H7 (cell line): ENCODE measurements around the gene HYAL1. TPM values are rescaled to one million over a fixed set of nuclear protein-coding genes. Genes with fewer than 3 reads are reported as not detected.

ENCODE experiments used
- DNase-seq: peaks from one replicate; pipeline ENCODE4 v3.0.0; 2012
- H3K27me3 ChIP-seq: 2 replicates; pipeline ENCODE4 v1.6.0; 2011; ENCODE audit warnings: mild to moderate bottlenecking, low read length; ENCODE audit not compliant: control insufficient read depth, insufficient read depth
- H3K36me3 ChIP-seq: replicated peaks from 2 replicates; pipeline ENCODE4 v1.5.1; 2011; ENCODE audit warnings: low read length; ENCODE audit not compliant: control insufficient read depth, insufficient read depth
- H3K4me3 ChIP-seq: 2 replicates; pipeline ENCODE4 v1.5.1; 2011; ENCODE audit warnings: low read depth, mild to moderate bottlenecking, control low read depth, low read length, moderate library complexity; ENCODE audit not compliant: insufficient read depth
- total RNA-seq: library from RNA; depleted of rRNA; stranded (reverse); fragments of >200 nt; shearing (Covaris generic); gene quantifications from 2 replicates; pipeline ENCODE4 v1.2.3, GENCODE V29; 2014

Gene HYAL1
- total RNA-seq, 1 experiment from 2014 or later = 5.4 TPM

DNA sequence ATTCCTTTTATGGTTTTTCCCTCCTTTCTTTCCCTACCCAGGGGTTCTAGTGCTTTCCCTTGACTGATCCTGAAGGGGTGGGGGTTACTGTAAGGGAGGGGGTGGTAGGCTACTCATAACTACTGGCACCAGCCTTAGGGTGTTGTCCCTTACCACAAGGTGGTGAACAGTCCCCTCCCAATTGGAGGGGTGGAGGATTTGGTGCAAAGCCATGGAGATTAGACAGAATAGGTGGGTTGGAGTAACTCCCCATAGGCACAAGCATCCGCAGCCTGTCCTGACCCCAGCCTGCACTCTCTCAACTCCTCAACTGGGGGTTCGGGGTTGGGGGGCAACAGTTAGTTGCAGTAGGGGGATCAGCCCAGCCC, 21.7 kb upstream of the HYAL1 start:
- no peaks in the 10 kb centered on the region for H3K27me3 ChIP-seq
- H3K36me3 ChIP-seq = peaks cover 8% of the 10 kb centered on the region
- no peak overlapping the region for H3K4me3 ChIP-seq
- DNase-seq = no peak

GRCh38 chr3:50324351-50325112, 21.2 kb upstream of the HYAL1 start:
- peak; percentile 92 for DNase-seq

DNA sequence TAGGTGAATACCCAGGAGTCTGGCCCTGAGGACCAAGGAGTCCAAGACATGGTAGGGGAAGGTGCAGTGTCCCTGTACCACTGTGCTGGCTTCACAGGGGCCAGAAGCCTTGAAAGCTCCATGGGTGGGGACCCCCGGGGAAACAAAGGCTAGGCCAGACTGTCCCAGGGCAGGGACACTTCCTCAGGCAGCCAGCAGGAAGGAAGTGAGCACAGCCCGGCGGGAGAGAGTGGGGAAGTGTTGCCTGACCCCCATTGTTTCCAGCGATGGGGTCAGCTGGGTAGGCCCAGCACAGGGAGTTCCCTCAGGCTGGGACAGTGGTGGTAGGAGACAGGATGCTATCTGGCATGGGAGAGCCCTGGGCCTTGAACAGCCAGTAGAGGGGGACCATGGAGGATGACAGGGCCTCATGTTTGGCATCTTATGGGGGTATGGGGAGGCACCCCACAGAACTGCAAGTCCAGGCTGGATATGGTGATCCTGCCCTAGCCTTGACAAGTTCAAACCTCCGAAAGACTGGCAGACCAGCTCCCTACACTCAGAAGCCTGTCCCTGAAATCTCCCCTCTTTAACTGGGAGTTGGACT, 20.3 kb upstream of the HYAL1 start:
- no peaks in the 10 kb centered on the region for H3K27me3 ChIP-seq
- DNase-seq = no peak
- H3K36me3 ChIP-seq = peaks cover 15% of the 10 kb centered on the region
- H3K4me3 ChIP-seq = no peak overlapping the region

More at GRCh38 chr3:50324351-50325112, 21.2 kb upstream of the HYAL1 start:
- H3K36me3 ChIP-seq = peaks cover 8% of the 10 kb centered on the region
- H3K4me3 ChIP-seq = no peak overlapping the region
- H3K27me3 ChIP-seq = no peaks in the 10 kb centered on the region

GRCh38 chr3:50323092-50323600, 19.8 kb upstream of the HYAL1 start:
- Histone ChIP-seq H3K36me3 (peaks cover 20% of the 10 kb centered on the region), H3K4me3 (no peak overlapping the region), H3K27me3 (no peaks in the 10 kb centered on the region)
- no peak for DNase-seq

DNA sequence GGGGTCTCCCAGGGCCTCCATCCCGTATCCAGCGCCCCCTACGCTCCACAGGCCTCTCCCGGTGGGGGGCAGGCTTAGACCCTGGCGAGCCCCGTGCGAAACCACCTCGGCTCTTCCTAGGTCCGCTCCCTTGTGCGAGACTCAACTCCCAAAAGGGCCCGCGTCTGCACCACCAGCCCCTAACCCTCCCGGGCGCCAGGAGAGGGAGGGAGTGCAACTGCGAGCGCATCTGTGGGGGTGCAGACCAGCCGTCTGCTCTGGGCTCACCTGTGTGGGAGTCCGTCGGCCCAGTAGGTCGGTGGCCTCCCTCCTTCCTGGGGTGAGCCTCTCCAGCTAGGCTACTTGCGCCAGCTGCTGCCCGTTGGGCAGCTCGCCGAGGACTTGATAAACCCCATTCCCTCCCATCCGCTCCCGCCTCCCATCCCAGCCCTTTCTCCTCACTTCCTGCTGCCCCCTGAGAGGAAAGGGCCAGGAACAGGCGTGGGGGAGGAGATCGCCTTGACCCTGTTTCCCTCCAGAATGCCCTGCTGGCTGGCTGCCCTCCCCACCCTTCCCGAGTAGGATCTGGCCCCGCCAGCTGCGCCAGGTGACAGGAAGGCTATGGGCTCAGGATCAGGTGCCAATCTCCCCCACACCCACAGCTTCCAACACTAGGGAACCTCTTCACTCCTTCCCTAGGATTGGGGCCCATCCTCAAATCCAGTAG, 19.2 kb upstream of the HYAL1 start, which contains the start of gene HYAL2:
TSS of gene HYAL2 (minus strand) at position 360 of the 706 bp plus-strand sequence. CDS start 2,256 bp downstream, outside the sequence.
- Histone ChIP-seq H3K27me3 (no peaks in the 10 kb centered on the region), H3K36me3 (peaks cover 26% of the 10 kb centered on the region), H3K4me3 (peak within 1 kb of the TSS; percentile 62)
- peak; percentile 85 for DNase-seq

GRCh38 chr3:50322115-50322385, 18.7 kb upstream of the HYAL1 start:
- no peak for DNase-seq
- Histone ChIP-seq H3K4me3 (peak overlapping the region; percentile 62), H3K27me3 (no peaks in the 10 kb centered on the region), H3K36me3 (peaks cover 31% of the 10 kb centered on the region)

DNA sequence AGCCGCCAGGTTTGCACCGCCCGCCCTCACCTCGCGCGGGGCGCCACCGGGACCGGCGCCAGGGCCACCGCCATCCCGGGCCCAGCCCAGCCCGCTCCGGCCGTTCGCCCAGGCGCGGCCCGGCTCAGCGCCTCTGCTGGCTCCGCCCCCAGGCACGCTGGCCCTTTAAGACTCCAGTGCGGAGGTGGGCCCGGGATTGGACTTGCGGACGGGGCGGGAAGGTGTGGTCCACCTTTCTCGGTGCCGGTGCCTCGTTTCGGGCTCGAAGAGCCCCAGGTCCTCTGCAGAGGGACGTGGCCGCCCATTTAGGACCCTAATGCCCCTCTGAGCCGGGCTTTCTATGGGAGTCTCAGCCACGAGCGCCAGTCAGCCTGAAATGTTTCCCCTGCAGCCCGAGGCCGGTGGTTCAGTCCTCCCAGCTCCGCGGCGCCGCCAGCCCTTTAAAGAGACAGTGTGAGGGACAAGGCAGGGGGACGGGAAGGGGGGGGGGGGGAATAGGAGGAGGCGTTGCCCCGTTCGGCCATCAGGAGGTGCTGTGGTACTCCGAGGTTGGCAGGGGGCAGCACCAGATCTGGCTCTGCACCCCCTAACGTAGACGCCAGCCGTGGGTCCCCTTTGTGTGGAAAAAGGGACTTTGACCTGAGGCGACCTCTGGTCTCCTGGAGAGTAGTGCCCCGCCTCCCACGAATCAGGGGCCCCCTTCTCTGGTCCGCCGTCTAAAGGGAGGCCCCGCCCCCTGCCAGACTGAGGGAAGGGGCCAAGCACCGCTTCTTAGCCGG, 18.2 kb upstream of the HYAL1 start:
- Histone ChIP-seq H3K4me3 (peak overlapping the region; percentile 62), H3K27me3 (no peaks in the 10 kb centered on the region), H3K36me3 (peaks cover 35% of the 10 kb centered on the region)
- DNase-seq = peak; percentile 97

GRCh38 chr3:50320853-50321335, 17.5 kb upstream of the HYAL1 start:
- peak; percentile 98 for DNase-seq
- H3K27me3 ChIP-seq = no peaks in the 10 kb centered on the region

DNA sequence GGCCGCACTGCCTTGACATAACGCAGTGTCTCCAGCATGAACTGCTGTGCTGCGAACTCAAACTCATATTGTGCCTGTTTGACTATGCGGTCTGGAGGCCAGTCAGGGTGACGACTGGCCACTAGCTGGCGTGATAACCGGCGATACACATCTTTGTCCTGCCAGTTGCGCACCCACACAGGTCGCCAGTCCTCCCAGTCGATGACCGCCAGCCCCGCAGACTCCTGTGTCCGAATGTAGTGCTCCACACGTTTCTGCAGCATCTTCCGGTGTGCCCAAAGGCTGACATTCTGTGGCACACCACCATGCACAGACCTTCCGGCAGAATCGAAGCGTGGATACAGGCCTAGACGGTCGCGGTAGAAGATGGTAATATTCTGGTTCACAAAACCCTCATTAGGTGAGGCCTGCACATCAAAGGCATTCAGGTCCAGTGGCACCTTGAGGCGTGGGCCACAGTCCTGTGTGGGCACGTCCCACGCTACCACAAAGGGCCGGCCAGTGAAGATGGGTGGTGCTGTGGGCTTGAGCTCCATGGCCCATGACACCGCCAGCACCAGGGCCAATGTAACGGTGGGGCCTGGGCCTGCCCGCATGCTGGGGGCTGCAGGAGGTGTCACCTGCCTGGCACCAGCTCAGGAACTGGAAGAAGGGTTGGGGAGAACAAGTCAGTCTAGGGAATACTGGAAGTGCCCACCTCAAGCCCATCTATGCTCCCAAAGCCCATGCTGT, 16.7 kb upstream of the HYAL1 start:
- no peak for DNase-seq
- Histone ChIP-seq H3K4me3 (peak overlapping the region; percentile 62), H3K36me3 (peaks cover 33% of the 10 kb centered on the region), H3K27me3 (no peaks in the 10 kb centered on the region)

More at GRCh38 chr3:50320853-50321335, 17.5 kb upstream of the HYAL1 start:
- Histone ChIP-seq H3K4me3 (peak overlapping the region; percentile 62), H3K36me3 (peaks cover 35% of the 10 kb centered on the region)

GRCh38 chr3:50319181-50319893, 16.0 kb upstream of the HYAL1 start:
- Histone ChIP-seq H3K4me3 (no peak overlapping the region), H3K36me3 (peaks cover 33% of the 10 kb centered on the region), H3K27me3 (no peaks in the 10 kb centered on the region)
- no peak for DNase-seq

GRCh38 chr3:50318615-50319014, 15.2 kb upstream of the HYAL1 start:
- Histone ChIP-seq H3K36me3 (peaks cover 31% of the 10 kb centered on the region), H3K27me3 (no peaks in the 10 kb centered on the region), H3K4me3 (no peak overlapping the region)
- no peak for DNase-seq

DNA sequence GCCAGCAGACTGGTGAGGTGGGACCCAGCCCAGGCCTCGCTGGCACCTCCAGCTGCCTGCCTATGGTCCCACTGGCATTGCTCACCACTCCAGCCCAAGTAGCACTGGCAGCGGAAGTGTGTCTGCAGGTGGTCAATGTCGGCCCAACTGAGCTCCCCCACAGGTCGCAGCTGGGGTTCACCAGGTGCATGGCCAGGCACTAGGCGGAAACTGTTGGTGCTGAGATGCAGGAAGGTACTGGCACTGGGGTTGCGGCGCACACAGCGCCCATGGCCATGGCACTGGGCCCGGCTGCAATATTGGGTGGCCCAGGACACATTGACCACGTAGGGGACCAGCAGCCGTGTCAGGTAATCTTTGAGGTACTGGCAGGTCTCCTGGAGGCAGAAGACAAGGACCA, 14.8 kb upstream of the HYAL1 start:
- H3K4me3 ChIP-seq = no peak overlapping the region
- no peak for DNase-seq
- peaks cover 31% of the 10 kb centered on the region for H3K36me3 ChIP-seq
- no peaks in the 10 kb centered on the region for H3K27me3 ChIP-seq

- no peak for DNase-seq
- no peaks in the 10 kb centered on the region for H3K27me3 ChIP-seq
- no peak overlapping the region for H3K4me3 ChIP-seq
Observed at GRCh38 chr3:50317300-50317699, 13.9 kb upstream of the HYAL1 start.

More at GRCh38 chr3:50317300-50317699, 13.9 kb upstream of the HYAL1 start:
- H3K36me3 ChIP-seq = peaks cover 31% of the 10 kb centered on the region
